Keratinocyte (primary cell): ENCODE data around the gene TRIM65. TPM values are rescaled to one million over a fixed set of nuclear protein-coding genes. Genes with fewer than 3 reads are reported as not detected.

ENCODE experiments used
- DNase-seq: peaks from one replicate; pipeline ENCODE4 v3.0.0-alpha.2; 2011; ENCODE audit warnings: low read depth, missing footprints, low spot score
- FAIRE-seq: peaks from 2 replicates; lab custom pipeline; 2011; peaks lifted over from hg19 to GRCh38; lab: Jason Lieb, UNC
- H2AFZ ChIP-seq: 2 replicates; pipeline ENCODE4 v1.6.0; 2012; ENCODE audit warnings: low read length, control low read depth, inconsistent platforms; ENCODE audit not compliant: control insufficient read depth
- H3K27ac ChIP-seq: 2 replicates; pipeline ENCODE4 v1.5.1; 2011; ENCODE audit warnings: low read length; ENCODE audit not compliant: control insufficient read depth, insufficient read depth
- H3K27me3 ChIP-seq: 3 replicates; pipeline ENCODE4 v1.6.0; 2011; ENCODE audit warnings: low read length; ENCODE audit not compliant: control insufficient read depth, insufficient read depth; ENCODE audit errors: extremely low read depth
- H3K36me3 ChIP-seq, 2 experiments: 2 replicates in 1 of 2; 3 replicates in 1 of 2; pipeline ENCODE4 v1.5.1; 2011; ENCODE audit warnings: low read length in 2 of 2, mild to moderate bottlenecking in 1 of 2; ENCODE audit not compliant: control insufficient read depth in 2 of 2, insufficient read depth in 2 of 2; ENCODE audit errors: extremely low read depth in 1 of 2
- H3K4me1 ChIP-seq: 3 replicates; pipeline ENCODE4 v1.5.1; 2011; ENCODE audit warnings: low read length; ENCODE audit not compliant: control insufficient read depth, insufficient read depth; ENCODE audit errors: extremely low read depth
- H3K4me2 ChIP-seq: 3 replicates; pipeline ENCODE4 v1.6.0; 2011; ENCODE audit warnings: low read depth, low read length; ENCODE audit not compliant: control insufficient read depth, insufficient read depth; ENCODE audit errors: extremely low read depth
- H3K4me3 ChIP-seq, 3 experiments: fragments of 200-600 bp in 1 of 3; sonication (generic) in 1 of 3; 2 replicates in 2 of 3; 3 replicates in 1 of 3; pipeline ENCODE4 v1.5.1; 2011 to 2016; ENCODE audit warnings: low read length in 3 of 3, mild to moderate bottlenecking in 3 of 3, control low read depth in 2 of 3, inconsistent platforms in 1 of 3, low read depth in 1 of 3, mixed read lengths in 1 of 3, mixed run types in 1 of 3, moderate library complexity in 1 of 3; ENCODE audit not compliant: control insufficient read depth in 2 of 3, insufficient read depth in 2 of 3; ENCODE audit errors: extremely low read depth in 1 of 3
- H3K79me2 ChIP-seq: 2 replicates; pipeline ENCODE4 v1.6.0; 2012; ENCODE audit warnings: low read length; ENCODE audit not compliant: control insufficient read depth, insufficient read depth
- H3K9ac ChIP-seq: 3 replicates; pipeline ENCODE4 v1.6.0; 2011; ENCODE audit warnings: low read length; ENCODE audit not compliant: control insufficient read depth, insufficient read depth; ENCODE audit errors: extremely low read depth
- H3K9me1 ChIP-seq: 3 replicates; pipeline ENCODE4 v1.6.0; 2011; ENCODE audit warnings: low read length; ENCODE audit not compliant: control insufficient read depth, insufficient read depth; ENCODE audit errors: extremely low read depth
- H3K9me3 ChIP-seq: 2 replicates; pipeline ENCODE4 v1.5.1; 2012; ENCODE audit warnings: low read depth, low read length; ENCODE audit not compliant: control insufficient read depth
- H4K20me1 ChIP-seq: 3 replicates; pipeline ENCODE4 v1.6.0; 2011; ENCODE audit warnings: low read length; ENCODE audit not compliant: control insufficient read depth, insufficient read depth; ENCODE audit errors: extremely low read depth
- CTCF ChIP-seq, 3 experiments: IDR thresholded peaks in 1 of 3; conservative IDR thresholded peaks in 1 of 3; optimal IDR thresholded peaks in 1 of 3; 2 replicates in 2 of 3; 3 replicates in 1 of 3; pipeline versions ENCODE3 to v1.5.1; 2011; ENCODE audit warnings: low read length in 3 of 3, mild to moderate bottlenecking in 3 of 3, moderate library complexity in 2 of 3, control low read depth in 1 of 3, inconsistent platforms in 1 of 3; ENCODE audit not compliant: insufficient read depth in 2 of 3; ENCODE audit errors: extremely low read depth in 1 of 3
- EZH2 ChIP-seq: IDR thresholded peaks from one replicate; pipeline ENCODE4 v1.6.1; 2012; ENCODE audit warnings: inconsistent platforms, mild to moderate bottlenecking, low read length, moderate library complexity
- dilution Hi-C: fragments of 300-500 bp; cut with MboI; formaldehyde crosslinking; loops from one replicate; pipeline ENCODE4 v1.7.0; 2020; ENCODE audit warnings: low sequenced_read_pairs; ENCODE audit not compliant: extremely low pct_ligation_motif_present
- polyA plus RNA-seq, 5 experiments: library from polyadenylated mRNA; depleted of rRNA in 3 of 5; stranded (reverse) in 3 of 5; stranded (forward) in 1 of 5; unstranded in 1 of 5; fragments of >200 nt; gene quantifications; 1 replicate in 1 of 5; 2 replicates in 3 of 5; 3 replicates in 1 of 5; pipeline versions ENCODE4 v1.2.1 to v1.2.3, GENCODE V29; 2011 to 2012; ENCODE audit warnings: missing spikeins in 2 of 5, low read depth in 1 of 5, low replicate concordance in 1 of 5

TRIM65 gene
- polyA plus RNA-seq, 1 donor (not counting 4 experiments of a cell fraction or from before 2014, with no cell fraction given) = 7.8 TPM

- DNase-seq (no peak), FAIRE-seq (no peak)
- Histone ChIP-seq H3K9ac (no peak overlapping the region), H3K4me2 (no peak overlapping the region), H3K27ac (no peak overlapping the region), H3K79me2 (peaks cover 10% of the 10 kb centered on the region), H3K9me3 (no peaks in the 10 kb centered on the region), H2AFZ (no peak overlapping the region), H3K4me1 (peaks cover 26% of the 10 kb centered on the region), H3K4me3 (no peak overlapping the region), H4K20me1 (no peaks in the 10 kb centered on the region), H3K36me3 (peaks cover 24 to 37% of the 10 kb centered on the region in 2 experiments), H3K27me3 (no peaks in the 10 kb centered on the region), H3K9me1 (no peaks in the 10 kb centered on the region)
- dilution Hi-C loops = no loop called here
- no peak for TF ChIP-seq EZH2
- peak; percentile 78 to 92 (median 87) for TF ChIP-seq CTCF (optimal IDR thresholded peaks at IDR 0.05 in 1 of 3, IDR thresholded peaks at IDR 0.05 in 1 of 3, conservative IDR thresholded peaks at IDR 0.05 in 1 of 3; ENCODE audit: extremely low read depth in 1 of 3, insufficient read depth in 2 of 3, low read length in 3 of 3)
Measured at GRCh38 chr17:75848523-75849278, 48.0 kb downstream of the TRIM65 start.

DNA sequence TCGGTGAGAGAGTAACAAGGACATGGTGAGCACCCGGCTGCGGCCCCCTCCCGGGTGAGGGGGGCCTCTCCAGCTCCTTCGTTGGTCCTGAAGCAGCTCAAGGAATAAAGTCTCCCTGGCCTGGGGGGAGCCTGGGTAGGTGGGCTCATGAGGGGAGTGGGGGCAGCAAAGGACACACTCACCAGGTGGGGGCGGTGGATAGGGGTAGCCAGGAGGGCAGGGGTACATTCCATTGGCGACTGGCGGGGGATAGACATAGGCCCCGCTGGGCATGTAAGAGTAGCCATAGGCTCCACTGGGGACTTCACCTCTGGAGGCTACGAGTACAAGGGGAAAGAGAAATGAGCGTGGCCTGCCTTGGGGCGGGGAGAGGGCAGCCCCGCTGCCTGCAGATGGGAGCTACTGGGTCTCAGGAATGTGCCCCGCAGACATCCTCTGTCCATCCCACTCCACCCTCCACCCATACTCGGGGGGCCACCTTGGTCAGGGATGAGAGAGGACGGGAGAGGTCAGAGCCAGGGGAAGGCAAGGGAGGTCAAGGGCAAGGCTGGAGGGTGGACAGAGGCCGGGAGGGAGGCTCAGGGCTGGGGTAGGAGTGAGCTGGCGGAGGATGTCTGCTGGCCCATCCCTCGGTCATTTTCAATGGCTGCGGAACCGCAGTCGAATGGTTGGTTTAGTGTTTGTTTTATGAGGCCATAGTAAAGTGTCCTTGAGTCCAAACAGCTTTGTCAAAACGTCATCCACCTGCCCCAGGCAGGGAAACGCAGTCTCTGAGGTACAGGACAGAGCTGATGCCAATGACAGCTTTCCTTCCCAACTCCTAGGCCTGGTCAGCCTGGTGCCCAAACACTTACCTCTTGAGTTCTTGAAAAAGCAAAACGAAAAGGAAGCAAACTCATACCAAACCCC is 48.9 kb downstream of the TRIM65 start:
- peaks cover 3% of the 10 kb centered on the region for H3K79me2 ChIP-seq
- H3K27ac ChIP-seq = no peak overlapping the region
- no peaks in the 10 kb centered on the region for H4K20me1 ChIP-seq
- dilution Hi-C loops = no loop called here
- H2AFZ ChIP-seq = no peak overlapping the region
- no peak overlapping the region for H3K4me3 ChIP-seq
- H3K4me2 ChIP-seq = no peak overlapping the region
- no peak for FAIRE-seq
- no peaks in the 10 kb centered on the region for H3K9me1 ChIP-seq
- H3K4me1 ChIP-seq = peaks cover 20% of the 10 kb centered on the region
- no peaks in the 10 kb centered on the region for H3K27me3 ChIP-seq
- no peak overlapping the region for H3K9ac ChIP-seq
- TF ChIP-seq EZH2 (no peak), CTCF (optimal IDR thresholded peaks at IDR 0.05 in 1 of 3, IDR thresholded peaks at IDR 0.05 in 1 of 3, conservative IDR thresholded peaks at IDR 0.05 in 1 of 3; ENCODE audit: extremely low read depth in 1 of 3, insufficient read depth in 2 of 3, low read length in 3 of 3) (no peak)
- no peak for DNase-seq
- H3K9me3 ChIP-seq = no peaks in the 10 kb centered on the region
- H3K36me3 ChIP-seq = peaks cover 24 to 37% of the 10 kb centered on the region in 2 experiments
